AG04450 (cell line): ENCODE results near the gene GALNT9. TPM values are rescaled to one million over a fixed set of nuclear protein-coding genes. Genes with fewer than 3 reads are reported as not detected.

Source experiments
- CTCF ChIA-PET: fragments of 300-600, 350-600 bp; formaldehyde crosslinking; extraction: SDS; loops from one replicate; lab custom pipeline; 2022; ENCODE audit warnings: antibody characterized with exemption, inconsistent platforms; lab: Charles Lee
- POLR2A ChIA-PET: fragments of 350-600 bp; formaldehyde crosslinking; extraction: SDS; loops from one replicate; lab custom pipeline; 2021; ENCODE audit warnings: antibody characterized with exemption, inconsistent platforms; lab: Yijun Ruan, JAX
- DNase-seq: peaks from one replicate; pipeline ENCODE4 v3.0.0-alpha.2; 2011; ENCODE audit warnings: low read depth, low spot score
- H3K27ac ChIP-seq: one replicate; pipeline ENCODE4 v1.5.1; 2012; ENCODE audit warnings: low read depth, low read length, control low read depth
- H3K27me3 ChIP-seq: one replicate; pipeline ENCODE4 v1.6.0; 2012; ENCODE audit warnings: low read length; ENCODE audit not compliant: control insufficient read depth, insufficient read depth
- H3K4me3 ChIP-seq: 2 replicates; pipeline ENCODE4 v1.5.1; 2011; ENCODE audit warnings: mild to moderate bottlenecking, low read depth, low read length, control low read depth
- H3K9me3 ChIP-seq: 2 replicates; pipeline ENCODE4 v1.5.1; 2012; ENCODE audit warnings: low read length; ENCODE audit not compliant: control insufficient read depth, insufficient read depth
- CTCF ChIP-seq: IDR thresholded peaks from 2 replicates; pipeline ENCODE4 v1.5.1; 2011; ENCODE audit warnings: low read depth, low read length, control low read depth, inconsistent platforms
- polyA plus RNA-seq: library from polyadenylated mRNA; depleted of rRNA; stranded (reverse); fragments of >200 nt; gene quantifications from 2 replicates; pipeline ENCODE4 v1.2.3, GENCODE V29; 2011

Gene GALNT9
- polyA plus RNA-seq, 1 experiment = not detected

GRCh38 chr12:132318135-132318534, 11.3 kb downstream of the GALNT9 start:
- Histone ChIP-seq H3K27me3 (peaks cover 4% of the 10 kb centered on the region), H3K27ac (no peak overlapping the region), H3K9me3 (peaks cover 41% of the 10 kb centered on the region), H3K4me3 (no peak overlapping the region)
- POLR2A ChIA-PET = no interaction called here
- no peak for DNase-seq
- CTCF ChIA-PET = no interaction called here
- no peak for TF ChIP-seq CTCF

- peaks cover 45% of the 10 kb centered on the region for H3K9me3 ChIP-seq
- H3K4me3 ChIP-seq = no peak overlapping the region
- H3K27ac ChIP-seq = no peak overlapping the region
- H3K27me3 ChIP-seq = peaks cover 1% of the 10 kb centered on the region
- no peak for TF ChIP-seq CTCF
- ChIA-PET POLR2A (no interaction called here), CTCF (no interaction called here)
- DNase-seq = no peak
These were observed 12.0 kb downstream of the GALNT9 start for GRCh38 chr12:132317233-132317938.

- ChIA-PET CTCF (no interaction called here), POLR2A (no interaction called here)
- Histone ChIP-seq H3K4me3 (no peak overlapping the region), H3K9me3 (peaks cover 48% of the 10 kb centered on the region), H3K27ac (no peak overlapping the region), H3K27me3 (no peaks in the 10 kb centered on the region)
- TF ChIP-seq CTCF = no peak
- DNase-seq = no peak
These were observed 12.7 kb downstream of the GALNT9 start for GRCh38 chr12:132316497-132317232.

- ChIA-PET POLR2A (no interaction called here), CTCF (no interaction called here)
- Histone ChIP-seq H3K9me3 (peaks cover 55% of the 10 kb centered on the region), H3K27ac (no peak overlapping the region), H3K4me3 (no peak overlapping the region), H3K27me3 (no peaks in the 10 kb centered on the region)
- DNase-seq = no peak
- no peak for TF ChIP-seq CTCF
These were observed 13.4 kb downstream of the GALNT9 start for GRCh38 chr12:132315951-132316350.

GRCh38 chr12:132315507-132315906, 13.9 kb downstream of the GALNT9 start:
- H3K9me3 ChIP-seq = peaks cover 60% of the 10 kb centered on the region
- H3K27ac ChIP-seq = no peak overlapping the region
- H3K4me3 ChIP-seq = no peak overlapping the region
- no peak for DNase-seq
- no peak for TF ChIP-seq CTCF
- no peaks in the 10 kb centered on the region for H3K27me3 ChIP-seq
- ChIA-PET POLR2A (no interaction called here), CTCF (no interaction called here)
